Superior temporal gyrus (tissue), 1 donor: Measurements from ENCODE around the gene NELL1.
A peak's percentile ranks its signal among the peaks of the same experiment; 100 is the strongest.

Source experiments
- DNase-seq: peaks from one replicate; pipeline ENCODE4 v3.0.0-alpha.2; 2016; ENCODE audit errors: extremely low spot score

The NELL1 gene

GRCh38 chr11:21323617-21324016 lies 654.2 kb downstream of the NELL1 start:
- no peak for DNase-seq

GRCh38 chr11:21343204-21343603 lies 673.8 kb downstream of the NELL1 start:
- no peak for DNase-seq

- no peak for DNase-seq
Observed at GRCh38 chr11:21346361-21346760, 677.0 kb downstream of the NELL1 start.

GRCh38 chr11:21350613-21351012 lies 681.2 kb downstream of the NELL1 start:
- DNase-seq: no peak

- no peak for DNase-seq
Observed at GRCh38 chr11:21353425-21353824, 684.0 kb downstream of the NELL1 start.

GRCh38 chr11:21364866-21365624 lies 695.7 kb downstream of the NELL1 start:
- no peak for DNase-seq

GRCh38 chr11:21369947-21370346 lies 700.6 kb downstream of the NELL1 start:
- no peak for DNase-seq

GRCh38 chr11:21371044-21371443 lies 701.7 kb downstream of the NELL1 start:
- peak; percentile 14 for DNase-seq

- no peak for DNase-seq
Observed at GRCh38 chr11:21372672-21373071, 703.3 kb downstream of the NELL1 start.

- no peak for DNase-seq
Observed at GRCh38 chr11:21374376-21374775, 705.0 kb downstream of the NELL1 start.

GRCh38 chr11:21385669-21386440 lies 716.5 kb downstream of the NELL1 start:
- DNase-seq: no peak

- DNase-seq: no peak
Observed at GRCh38 chr11:21390430-21390829, 721.0 kb downstream of the NELL1 start.

GRCh38 chr11:21396342-21397008 lies 727.1 kb downstream of the NELL1 start:
- no peak for DNase-seq

- no peak for DNase-seq
Observed at GRCh38 chr11:21398195-21398594, 728.8 kb downstream of the NELL1 start.

GRCh38 chr11:21401496-21401895 lies 732.1 kb downstream of the NELL1 start:
- DNase-seq: no peak

GRCh38 chr11:21402274-21402673 lies 732.9 kb downstream of the NELL1 start:
- no peak for DNase-seq

GRCh38 chr11:21403069-21403468 lies 733.7 kb downstream of the NELL1 start:
- DNase-seq: no peak

- DNase-seq: no peak
Observed at GRCh38 chr11:21405422-21405821, 736.0 kb downstream of the NELL1 start.

GRCh38 chr11:21410513-21410912 lies 741.1 kb downstream of the NELL1 start:
- no peak for DNase-seq

- no peak for DNase-seq
Observed at GRCh38 chr11:21411104-21411503, 741.7 kb downstream of the NELL1 start.

GRCh38 chr11:21411597-21411996 lies 742.2 kb downstream of the NELL1 start:
- no peak for DNase-seq

GRCh38 chr11:21412652-21413383 lies 743.4 kb downstream of the NELL1 start:
- DNase-seq: no peak
